H1 (cell line): ENCODE results near the gene TBX2. TPM values are rescaled to one million over a fixed set of nuclear protein-coding genes. Genes with fewer than 3 reads are reported as not detected.

Experiments
- CTCF ChIA-PET: fragments of 300-600 bp; sonication (Branson Sonifier 250); formaldehyde crosslinking; loops from one replicate; lab custom pipeline; 2021; ENCODE audit not compliant: partially characterized antibody; lab: Charles Lee
- POLR2A ChIA-PET: fragments of 300-600 bp; sonication (Branson Sonifier 250); formaldehyde crosslinking; loops from one replicate; lab custom pipeline; 2021; ENCODE audit warnings: inconsistent platforms; ENCODE audit not compliant: partially characterized antibody; lab: Charles Lee
- DNase-seq, 2 experiments: peaks; one replicate each; pipeline versions ENCODE4 v3.0.0 to v3.0.0-alpha.2; 2010 to 2022; ENCODE audit warnings: low spot score in 2 of 2, low read depth in 1 of 2, mixed read lengths in 1 of 2
- FAIRE-seq: peaks from 2 replicates; lab custom pipeline; 2011; peaks lifted over from hg19 to GRCh38; lab: Jason Lieb, UNC
- H2AFZ ChIP-seq: 2 replicates; pipeline ENCODE4 v1.8.1; 2012; ENCODE audit warnings: low read length, inconsistent platforms
- H2AK5ac ChIP-seq: 2 replicates; pipeline ENCODE4 v1.6.1; 2013; ENCODE audit warnings: low read depth, low read length
- H2BK120ac ChIP-seq: replicated peaks from 2 replicates; pipeline ENCODE3; 2013; ENCODE audit warnings: low read depth, low read length, inconsistent platforms
- H2BK12ac ChIP-seq: 2 replicates; pipeline ENCODE4 v1.6.1; 2013; ENCODE audit warnings: low read depth, low read length
- H2BK15ac ChIP-seq: 2 replicates; pipeline ENCODE4 v1.6.1; 2013; ENCODE audit warnings: low read length
- H2BK20ac ChIP-seq: 2 replicates; pipeline ENCODE4 v1.6.1; 2013; ENCODE audit warnings: low read length
- H2BK5ac ChIP-seq: 2 replicates; pipeline ENCODE4 v1.6.1; 2013; ENCODE audit warnings: low read depth, low read length
- H3K14ac ChIP-seq: 2 replicates; pipeline ENCODE4 v1.6.1; 2013; ENCODE audit warnings: inconsistent platforms; ENCODE audit not compliant: insufficient read length
- H3K18ac ChIP-seq: 2 replicates; pipeline ENCODE4 v1.6.1; 2013; ENCODE audit warnings: low read length; ENCODE audit errors: extremely low read depth
- H3K23ac ChIP-seq: 2 replicates; pipeline ENCODE4 v1.6.1; 2013; ENCODE audit warnings: inconsistent platforms; ENCODE audit not compliant: insufficient read length
- H3K23me2 ChIP-seq: 2 replicates; pipeline ENCODE4 v1.6.1; 2013; ENCODE audit warnings: low read depth, low read length
- H3K27ac ChIP-seq: 2 replicates; pipeline ENCODE4 v1.6.1; 2011; ENCODE audit warnings: low read depth, low read length, inconsistent platforms
- H3K27me3 ChIP-seq, 4 experiments: replicated peaks in 1 of 4; 1 replicate in 1 of 4; 2 replicates in 3 of 4; pipeline versions ENCODE4 v1.6.1 to v1.8.1; 2011 to 2013; ENCODE audit warnings: low read length in 3 of 4, mild to moderate bottlenecking in 3 of 4, inconsistent platforms in 2 of 4, mixed read lengths in 2 of 4, moderate library complexity in 1 of 4; ENCODE audit not compliant: control insufficient read depth in 3 of 4, insufficient read depth in 3 of 4; ENCODE audit errors: extremely low read depth in 1 of 4
- H3K36me3 ChIP-seq, 4 experiments: 2 replicates each; pipeline versions ENCODE4 v1.6.1 to v1.8.1; 2011 to 2013; ENCODE audit warnings: mild to moderate bottlenecking in 4 of 4, low read length in 3 of 4, moderate library complexity in 2 of 4, control low read depth in 1 of 4, inconsistent platforms in 1 of 4; ENCODE audit not compliant: insufficient read depth in 4 of 4, control insufficient read depth in 2 of 4
- H3K4ac ChIP-seq: replicated peaks from 2 replicates; pipeline ENCODE3; 2013; ENCODE audit warnings: low read length, low read depth, mixed read lengths, inconsistent platforms; ENCODE audit not compliant: insufficient read length
- H3K4me1 ChIP-seq, 4 experiments: replicated peaks in 1 of 4; 1 replicate in 1 of 4; 2 replicates in 3 of 4; pipeline versions ENCODE4 v1.6.1 to v1.8.1; 2011 to 2013; ENCODE audit warnings: low read length in 3 of 4, inconsistent platforms in 2 of 4, mixed read lengths in 1 of 4; ENCODE audit not compliant: insufficient read depth in 4 of 4, control insufficient read depth in 3 of 4
- H3K4me2 ChIP-seq, 2 experiments: 2 replicates each; pipeline versions ENCODE4 v1.6.1 to v1.8.1; 2011 to 2013; ENCODE audit warnings: low read depth in 2 of 2, low read length in 2 of 2, control low read depth in 1 of 2, inconsistent platforms in 1 of 2, mild to moderate bottlenecking in 1 of 2; ENCODE audit not compliant: insufficient read depth in 1 of 2
- H3K4me3 ChIP-seq, 4 experiments: fragments of 200-600, 300-600 bp in 1 of 4; sonication (generic), shearing (Covaris generic), sonication (Bioruptor Twin) in 1 of 4; 2 replicates each; pipeline versions ENCODE4 v1.5.1 to v1.8.1; 2011 to 2016; ENCODE audit warnings: low read length in 4 of 4, low read depth in 3 of 4, control low read depth in 2 of 4, inconsistent platforms in 2 of 4, mild to moderate bottlenecking in 2 of 4, mixed read lengths in 1 of 4, moderate library complexity in 1 of 4; ENCODE audit not compliant: insufficient read depth in 2 of 4; ENCODE audit errors: extremely low read depth in 1 of 4
- H3K56ac ChIP-seq: replicated peaks from 2 replicates; pipeline ENCODE3; 2013; ENCODE audit warnings: low read depth, mild to moderate bottlenecking, mixed read lengths, low read length, inconsistent platforms; ENCODE audit not compliant: insufficient read length
- H3K79me1 ChIP-seq: 2 replicates; pipeline ENCODE4 v1.6.1; 2013; ENCODE audit warnings: low read depth, low read length, control low read depth
- H3K79me2 ChIP-seq, 2 experiments: 2 replicates each; pipeline versions ENCODE4 v1.6.1 to v1.8.1; 2012 to 2013; ENCODE audit warnings: low read length in 2 of 2, mild to moderate bottlenecking in 2 of 2, inconsistent platforms in 1 of 2; ENCODE audit not compliant: insufficient read depth in 2 of 2, control insufficient read depth in 1 of 2
- H3K9ac ChIP-seq, 4 experiments: replicated peaks in 1 of 4; 1 replicate in 1 of 4; 2 replicates in 3 of 4; pipeline versions ENCODE4 v1.6.1 to v1.8.1; 2011 to 2013; ENCODE audit warnings: low read depth in 3 of 4, low read length in 3 of 4, control low read depth in 2 of 4, mild to moderate bottlenecking in 2 of 4, moderate library complexity in 2 of 4, inconsistent platforms in 1 of 4; ENCODE audit errors: extremely low read depth in 1 of 4
- H3K9me3 ChIP-seq, 2 experiments: 2 replicates each; pipeline versions ENCODE4 v1.6.1 to v1.8.1; 2012 to 2013; ENCODE audit warnings: mild to moderate bottlenecking in 2 of 2, moderate library complexity in 2 of 2, control low read depth in 1 of 2, inconsistent platforms in 1 of 2, low read depth in 1 of 2, low read length in 1 of 2, mixed read lengths in 1 of 2; ENCODE audit not compliant: insufficient read depth in 2 of 2
- H4K20me1 ChIP-seq, 2 experiments: replicated peaks in 1 of 2; 2 replicates each; pipeline versions ENCODE3 to v1.8.1; 2011 to 2013; ENCODE audit warnings: inconsistent platforms in 2 of 2, low read length in 2 of 2, mild to moderate bottlenecking in 1 of 2; ENCODE audit not compliant: insufficient read depth in 2 of 2, control insufficient read depth in 1 of 2
- H4K5ac ChIP-seq: 2 replicates; pipeline ENCODE4 v1.6.1; 2013; ENCODE audit warnings: low read length, low read depth, mixed read lengths, inconsistent platforms; ENCODE audit not compliant: insufficient read length
- H4K8ac ChIP-seq: 2 replicates; pipeline ENCODE4 v1.8.0; 2013; ENCODE audit warnings: mild to moderate bottlenecking, moderate library complexity, low read length, inconsistent platforms; ENCODE audit not compliant: insufficient read depth; ENCODE audit errors: extremely low read depth
- H4K91ac ChIP-seq: replicated peaks from 2 replicates; pipeline ENCODE3; 2013; ENCODE audit warnings: low read length, mixed read lengths, inconsistent platforms; ENCODE audit not compliant: insufficient read length
- ASH2L ChIP-seq: fragments of 200-600, 300-600 bp; sonication (generic); IDR thresholded peaks from one replicate; pipeline ENCODE4 v1.7.1; 2017; ENCODE audit warnings: low read length
- FOSL1 ChIP-seq: IDR thresholded peaks from 2 replicates; pipeline ENCODE4 v1.6.1; 2011; ENCODE audit warnings: mild to moderate bottlenecking, low read depth, low read length, moderate library complexity; ENCODE audit not compliant: insufficient read depth
- GTF2F1 ChIP-seq: IDR thresholded peaks from 2 replicates; pipeline ENCODE4 v1.6.1; 2012; ENCODE audit warnings: low read depth, low read length, improper control_type of control experiment, borderline replicate concordance
- KDM4A ChIP-seq: IDR thresholded peaks from one replicate; pipeline ENCODE4 v1.7.1; 2012; ENCODE audit warnings: low read depth, mild to moderate bottlenecking, moderate library complexity, low read length, inconsistent platforms; ENCODE audit not compliant: severe bottlenecking
- POLR2AphosphoS5 ChIP-seq: IDR thresholded peaks from 2 replicates; pipeline ENCODE4 v1.6.1; 2011; ENCODE audit warnings: low read depth, low read length
- SAP30 ChIP-seq: fragments of 300-600 bp; sonication (generic); IDR thresholded peaks from 2 replicates; pipeline ENCODE4 v1.7.1; 2012; ENCODE audit warnings: low read length, moderate library complexity, mild to moderate bottlenecking, inconsistent platforms; ENCODE audit not compliant: insufficient read depth, insufficient replicate concordance
- SIX5 ChIP-seq: IDR thresholded peaks from 2 replicates; pipeline ENCODE4 v1.6.1; 2011; ENCODE audit warnings: mild to moderate bottlenecking, low read depth, low read length
- SP1 ChIP-seq: IDR thresholded peaks from 2 replicates; pipeline ENCODE4 v1.6.1; 2011; ENCODE audit warnings: low read depth, low read length
- YY1 ChIP-seq: IDR thresholded peaks from 2 replicates; pipeline ENCODE4 v1.6.1; 2011; ENCODE audit warnings: low read depth, mild to moderate bottlenecking, low read length
- WGBS, 2 experiments: shearing (Covaris generic) in 1 of 2; methylation state at CpG; one replicate each; pipeline versions ENCODE4 v1.1.6 to v1.1.7; 2013 to 2015; ENCODE audit warnings: low lambda C conversion rate in 2 of 2, mixed read lengths in 2 of 2, inconsistent platforms in 1 of 2, low coverage in 1 of 2, missing lambda C conversion rate in 1 of 2; ENCODE audit not compliant: insufficient replicate concordance in 2 of 2, insufficient coverage in 1 of 2, insufficient read length in 1 of 2; ENCODE audit errors: extremely low coverage in 1 of 2, missing lambda C conversion rate in 1 of 2; 5-methylcytosine and 5-hydroxymethylcytosine counted together
- polyA plus RNA-seq, 7 experiments: library from polyadenylated mRNA; depleted of rRNA in 3 of 7; stranded (reverse) in 5 of 7; unstranded in 2 of 7; fragments of >200 nt in 5 of 7; fragments of 200-250 nt in 2 of 7; gene quantifications; 1 replicate in 5 of 7; 2 replicates in 1 of 7; 4 replicates in 1 of 7; pipeline versions ENCODE4 v1.2.1 to v1.2.3, GENCODE V29; 2011 to 2013; ENCODE audit warnings: missing spikeins in 2 of 7, mixed read lengths in 2 of 7
- total RNA-seq: library from RNA; stranded (reverse); fragmentation: NEBNext Ultra II Directional; extraction: Animal tissue kit (Norgen Biotek cat#: 25700); gene quantifications from 2 replicates; pipeline ENCODE4 v1.2.1, GENCODE V29; 2021
- TF ChIP-seq, protein P1 (sequence below): IDR thresholded peaks from 2 replicates; pipeline ENCODE4 v1.6.1; 2012; ENCODE audit warnings: low read length, inconsistent platforms

The TBX2 gene
- total and polyA plus RNA-seq, 2 of the 8 experiments (the other 6 are each of a cell fraction or from before 2014, with no cell fraction given) = not detected

DNA sequence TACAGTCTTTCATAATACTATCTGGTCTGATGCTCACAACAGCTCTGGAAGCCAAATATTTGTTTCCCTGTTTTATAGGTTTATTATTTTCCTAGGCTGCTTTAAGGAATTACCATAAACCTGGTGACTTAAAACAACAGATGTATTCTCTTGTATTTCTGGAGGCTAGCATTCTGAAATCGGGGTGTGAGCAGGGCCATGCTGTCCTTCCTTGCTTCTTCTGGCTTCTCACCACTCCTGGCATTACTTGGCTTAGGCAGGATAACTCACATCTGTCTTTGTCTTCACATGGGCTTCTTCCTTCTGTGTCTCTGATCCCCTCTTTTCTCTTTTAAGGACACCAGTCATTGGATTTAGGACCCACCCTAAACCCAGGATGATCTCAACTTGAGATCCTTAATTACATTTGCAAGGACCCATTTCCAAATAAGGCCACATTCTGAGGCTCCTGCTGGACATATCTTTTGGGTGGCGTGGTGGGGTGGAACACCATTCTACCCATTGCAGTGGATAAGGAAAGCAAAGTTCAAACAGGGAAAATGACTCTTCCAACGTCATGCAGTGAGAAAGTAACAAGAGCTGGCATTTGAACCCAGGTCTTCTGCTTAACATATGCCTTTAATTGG is 39.2 kb upstream of the TBX2 start:
- ChIA-PET CTCF (interaction anchor here (0.9 to 2.8 kb wide), 9 partner anchors 9 to 389 kb away, joined by 3 to 9 read pairs (median 5); no protein-coding TSS in a partner anchor), POLR2A (no interaction called here)
- no peak overlapping the region for H2AK5ac ChIP-seq
- no peaks in the 10 kb centered on the region for H3K9me3 ChIP-seq
- no peak overlapping the region for H3K14ac ChIP-seq
- H2BK5ac ChIP-seq = no peak overlapping the region
- H4K20me1 ChIP-seq = no peaks in the 10 kb centered on the region
- no peak overlapping the region for H2BK20ac ChIP-seq
- H2BK120ac ChIP-seq = no peak overlapping the region
- H3K79me2 ChIP-seq = no peaks in the 10 kb centered on the region
- H4K5ac ChIP-seq = no peak overlapping the region
- H4K8ac ChIP-seq = no peak overlapping the region
- H3K18ac ChIP-seq = no peak overlapping the region
- no peak overlapping the region for H2BK12ac ChIP-seq
- no peak for FAIRE-seq
- no peak overlapping the region for H3K23ac ChIP-seq
- H4K91ac ChIP-seq = no peak overlapping the region
- no peak overlapping the region for H2BK15ac ChIP-seq
- no peaks in the 10 kb centered on the region for H3K23me2 ChIP-seq
- no peaks in the 10 kb centered on the region for H3K27me3 ChIP-seq
- H3K4me1 ChIP-seq = 0 out of 7 replicates have a peak, but pooled peaks cover 0 to 2% (median 0%) of the 10 kb centered on the region in 4 experiments
- WGBS, 2 experiments = 90% methylated on average over 3 of the region's 3 CpGs; no CpG with 5 or more reads in 1 of the 2 experiments
- DNase-seq = no peak
- no peak overlapping the region for H3K4me2 ChIP-seq
- no peaks in the 10 kb centered on the region for H3K79me1 ChIP-seq
- H3K36me3 ChIP-seq = no peaks in the 10 kb centered on the region
- H3K4me3 ChIP-seq = no peak overlapping the region
- no peak overlapping the region for H3K27ac ChIP-seq
- H2AFZ ChIP-seq = no peak overlapping the region
- no peak overlapping the region for H3K9ac ChIP-seq
- H3K4ac ChIP-seq = no peak overlapping the region
- no peak overlapping the region for H3K56ac ChIP-seq
- TF ChIP-seq SIX5 (no peak), YY1 (no peak), FOSL1 (no peak), SAP30 (no peak), POLR2AphosphoS5 (no peak), SP1 (no peak), GTF2F1 (no peak), ASH2L (no peak), KDM4A (no peak)
- TF ChIP-seq, protein P1, sequence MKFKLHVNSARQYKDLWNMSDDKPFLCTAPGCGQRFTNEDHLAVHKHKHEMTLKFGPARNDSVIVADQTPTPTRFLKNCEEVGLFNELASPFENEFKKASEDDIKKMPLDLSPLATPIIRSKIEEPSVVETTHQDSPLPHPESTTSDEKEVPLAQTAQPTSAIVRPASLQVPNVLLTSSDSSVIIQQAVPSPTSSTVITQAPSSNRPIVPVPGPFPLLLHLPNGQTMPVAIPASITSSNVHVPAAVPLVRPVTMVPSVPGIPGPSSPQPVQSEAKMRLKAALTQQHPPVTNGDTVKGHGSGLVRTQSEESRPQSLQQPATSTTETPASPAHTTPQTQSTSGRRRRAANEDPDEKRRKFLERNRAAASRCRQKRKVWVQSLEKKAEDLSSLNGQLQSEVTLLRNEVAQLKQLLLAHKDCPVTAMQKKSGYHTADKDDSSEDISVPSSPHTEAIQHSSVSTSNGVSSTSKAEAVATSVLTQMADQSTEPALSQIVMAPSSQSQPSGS = no peak
